ENCODE results near the gene IFNLR1. TPM values are rescaled to one million over a fixed set of nuclear protein-coding genes. Genes with fewer than 3 reads are reported as not detected.
"Not testable (repeated sequence)": the region's sequence is repeated elsewhere in the genome, so short reads cannot be mapped to it uniquely, and the experiment has no call there.

Gene IFNLR1
- total and polyA plus RNA-seq, 2 experiments from 2014 or later: 6.4 to 7.5 TPM

GRCh38 chr1:24212376-24212775, 25.3 kb upstream of the IFNLR1 start:
- DNase-seq (ENCODE audit: low spot score): no peak
- Histone ChIP-seq H3K4me3 (no peak overlapping the region), H3K4me2 (no peak overlapping the region), H3K27ac (no peak overlapping the region), H3K4me1 (ENCODE audit: insufficient read depth) (peaks cover 5% of the 10 kb centered on the region), H3K79me2 (no peaks in the 10 kb centered on the region), H3K9me2 (replicated peaks; ENCODE audit: insufficient read depth) (no peaks in the 10 kb centered on the region), H2AFZ (no peak overlapping the region), H3K36me3 (replicated peaks; ENCODE audit: insufficient read depth, low read depth) (no peaks in the 10 kb centered on the region), H4K20me1 (ENCODE audit: insufficient read depth, poor library complexity, severe bottlenecking) (no peaks in the 10 kb centered on the region), H3K9me3 (ENCODE audit: low read depth) (no peaks in the 10 kb centered on the region), H3K27me3 (peaks cover 5% of the 10 kb centered on the region)
- 100% methylated on average over 1 of the region's 2 CpGs for WGBS (ENCODE audit: low lambda C conversion rate, missing lambda C conversion rate)
- TF ChIP-seq EZH2 (IDR thresholded peaks at IDR 0.05; ENCODE audit: borderline replicate concordance): no peak
- TF ChIP-seq EZH2phosphoT487 (IDR thresholded peaks at IDR 0.05; ENCODE audit: low read depth, severe bottlenecking, unreplicated experiment): no peak
- TF ChIP-seq CTCF (IDR thresholded peaks at IDR 0.05; ENCODE audit: poor library complexity): no peak

GRCh38 chr1:24210195-24210627, 23.1 kb upstream of the IFNLR1 start:
- no peak overlapping the region for H3K4me2 ChIP-seq
- no peak for DNase-seq (ENCODE audit: low spot score)
- no peak overlapping the region for H2AFZ ChIP-seq
- no peaks in the 10 kb centered on the region for H3K9me3 ChIP-seq (ENCODE audit: low read depth)
- no peaks in the 10 kb centered on the region for H4K20me1 ChIP-seq (ENCODE audit: insufficient read depth, poor library complexity, severe bottlenecking)
- H3K4me3 ChIP-seq: no peak overlapping the region
- H3K27ac ChIP-seq: no peak overlapping the region
- H3K9me2 ChIP-seq (replicated peaks; ENCODE audit: insufficient read depth): no peaks in the 10 kb centered on the region
- WGBS (ENCODE audit: low lambda C conversion rate, missing lambda C conversion rate): 52% methylated on average over 10 of the region's 10 CpGs
- H3K79me2 ChIP-seq: no peaks in the 10 kb centered on the region
- peaks cover 5% of the 10 kb centered on the region for H3K27me3 ChIP-seq
- H3K36me3 ChIP-seq (replicated peaks; ENCODE audit: insufficient read depth, low read depth): no peaks in the 10 kb centered on the region
- TF ChIP-seq EZH2phosphoT487 (IDR thresholded peaks at IDR 0.05; ENCODE audit: low read depth, severe bottlenecking, unreplicated experiment): no peak
- H3K4me1 ChIP-seq (ENCODE audit: insufficient read depth): no peaks in the 10 kb centered on the region

- Histone ChIP-seq H3K36me3 (replicated peaks; ENCODE audit: insufficient read depth, low read depth) (no peaks in the 10 kb centered on the region), H3K27ac (no peak overlapping the region), H3K4me2 (no peak overlapping the region), H3K4me1 (ENCODE audit: insufficient read depth) (no peaks in the 10 kb centered on the region), H3K9me2 (replicated peaks; ENCODE audit: insufficient read depth) (no peaks in the 10 kb centered on the region), H3K27me3 (no peaks in the 10 kb centered on the region), H3K4me3 (no peak overlapping the region), H4K20me1 (ENCODE audit: insufficient read depth, poor library complexity, severe bottlenecking) (no peaks in the 10 kb centered on the region), H2AFZ (no peak overlapping the region), H3K9me3 (ENCODE audit: low read depth) (no peaks in the 10 kb centered on the region), H3K79me2 (no peaks in the 10 kb centered on the region)
- TF ChIP-seq EZH2phosphoT487 (IDR thresholded peaks at IDR 0.05; ENCODE audit: low read depth, severe bottlenecking, unreplicated experiment) (no peak), EZH2 (IDR thresholded peaks at IDR 0.05; ENCODE audit: borderline replicate concordance) (no peak), CTCF (IDR thresholded peaks at IDR 0.05; ENCODE audit: poor library complexity) (no peak)
- DNase-seq (ENCODE audit: low spot score): no peak
- WGBS (ENCODE audit: low lambda C conversion rate, missing lambda C conversion rate): 90% methylated on average over 5 of the region's 5 CpGs
Observed at GRCh38 chr1:24209097-24209496, 22.0 kb upstream of the IFNLR1 start.

- H3K9me2 ChIP-seq (replicated peaks; ENCODE audit: insufficient read depth): no peaks in the 10 kb centered on the region
- no peak for DNase-seq (ENCODE audit: low spot score)
- H3K4me2 ChIP-seq: no peak overlapping the region
- no peaks in the 10 kb centered on the region for H3K36me3 ChIP-seq (replicated peaks; ENCODE audit: insufficient read depth, low read depth)
- no peaks in the 10 kb centered on the region for H3K27me3 ChIP-seq
- no peaks in the 10 kb centered on the region for H3K9me3 ChIP-seq (ENCODE audit: low read depth)
- no peaks in the 10 kb centered on the region for H3K4me1 ChIP-seq (ENCODE audit: insufficient read depth)
- no peaks in the 10 kb centered on the region for H4K20me1 ChIP-seq (ENCODE audit: insufficient read depth, poor library complexity, severe bottlenecking)
- no peaks in the 10 kb centered on the region for H3K79me2 ChIP-seq
- WGBS (ENCODE audit: low lambda C conversion rate, missing lambda C conversion rate): 91% methylated on average over 6 of the region's 6 CpGs
- H3K27ac ChIP-seq: no peak overlapping the region
- no peak for TF ChIP-seq EZH2phosphoT487 (IDR thresholded peaks at IDR 0.05; ENCODE audit: low read depth, severe bottlenecking, unreplicated experiment)
- no peak for TF ChIP-seq CTCF (IDR thresholded peaks at IDR 0.05; ENCODE audit: poor library complexity)
- no peak for TF ChIP-seq EZH2 (IDR thresholded peaks at IDR 0.05; ENCODE audit: borderline replicate concordance)
- no peak overlapping the region for H2AFZ ChIP-seq
- H3K4me3 ChIP-seq: no peak overlapping the region
Observed at GRCh38 chr1:24207709-24208108, 20.6 kb upstream of the IFNLR1 start.

- not testable (repeated sequence) for H3K36me3 ChIP-seq (replicated peaks; ENCODE audit: insufficient read depth, low read depth); H3K9me2 ChIP-seq (replicated peaks; ENCODE audit: insufficient read depth); H3K79me2 ChIP-seq; H3K4me3 ChIP-seq; H4K20me1 ChIP-seq (ENCODE audit: insufficient read depth, poor library complexity, severe bottlenecking); H2AFZ ChIP-seq; H3K9me3 ChIP-seq (ENCODE audit: low read depth); H3K27ac ChIP-seq; H3K27me3 ChIP-seq; H3K4me2 ChIP-seq; H3K4me1 ChIP-seq (ENCODE audit: insufficient read depth); DNase-seq (ENCODE audit: low spot score)
- 82% methylated on average over 9 of the region's 9 CpGs for WGBS (ENCODE audit: low lambda C conversion rate, missing lambda C conversion rate)
Observed at GRCh38 chr1:24207395-24207687, 20.3 kb upstream of the IFNLR1 start.
